ENCODE results near the gene GALNT6. TPM values are rescaled to one million over a fixed set of nuclear protein-coding genes. Genes with fewer than 3 reads are reported as not detected.
A peak's percentile ranks its signal among the peaks of the same experiment; 100 is the strongest.

Gene GALNT6
- total and polyA plus RNA-seq, 9 of the 15 experiments (the other 6 are each of a cell fraction or from before 2014, with no cell fraction given): 1.5 to 8.6 (median 5.1) TPM

GRCh38 chr12:51388069-51388799 is 3.0 kb downstream of the GALNT6 start (continued):
- TF ChIP-seq ZNF347 (CRISPR knock-in tag; IDR thresholded peaks at IDR 0.05; ENCODE audit: low read depth) (no peak), HCFC1 (IDR thresholded peaks at IDR 0.05; ENCODE audit: low read depth, low read length) (no peak), ZBTB7A (IDR thresholded peaks at IDR 0.05; ENCODE audit: borderline replicate concordance, control insufficient read depth, low read depth, low read length) (no peak), MLLT1 (IDR thresholded peaks at IDR 0.05) (no peak), FOXA3 (CRISPR knock-in tag; conservative IDR thresholded peaks at IDR 0.05 in 1 of 2, IDR thresholded peaks at IDR 0.05 in 1 of 2) (no peak), ELF1 (tag; IDR thresholded peaks at IDR 0.05) (no peak), SMAD2 (IDR thresholded peaks at IDR 0.05; ENCODE audit: low read depth, low read length) (no peak), C11orf30 (IDR thresholded peaks at IDR 0.05; ENCODE audit: low read depth) (peak; percentile 85), MAX (CRISPR knock-in tag; IDR thresholded peaks at IDR 0.05) (no peak), NR1H2 (CRISPR knock-in tag; IDR thresholded peaks at IDR 0.05) (no peak), CBFA2T2 (conservative IDR thresholded peaks at IDR 0.05) (peak; percentile 67), ZBTB49 (CRISPR knock-in tag; IDR thresholded peaks at IDR 0.05; ENCODE audit: borderline replicate concordance) (no peak), RFX1 (IDR thresholded peaks at IDR 0.05) (no peak), SIX5 (IDR thresholded peaks at IDR 0.05; ENCODE audit: borderline replicate concordance in 1 of 2, insufficient read depth in 1 of 2, low read depth in 1 of 2, low read length in 2 of 2) (no peak), CCNT2 (IDR thresholded peaks at IDR 0.05; ENCODE audit: borderline replicate concordance, extremely low read depth, insufficient read length, low read depth, low read length) (no peak), SMARCC2 (IDR thresholded peaks at IDR 0.05; ENCODE audit: low read depth) (peak; percentile 64; the same call in 1 of the 2 replicates), ETV1 (tag; conservative IDR thresholded peaks at IDR 0.05; ENCODE audit: low read depth) (0 out of 2 replicates have a peak, but pooled peaks have one; percentile 9), JUND (IDR thresholded peaks at IDR 0.05; ENCODE audit: borderline replicate concordance, low read depth, low read length) (peak; percentile 42; the same call in 1 of the 2 replicates), JUND (tag; IDR thresholded peaks at IDR 0.05; ENCODE audit: borderline replicate concordance, low read depth, low read length) (no peak; the same call in 2 of the 3 replicates), SMC3 (conservative IDR thresholded peaks at IDR 0.05; ENCODE audit: insufficient read depth, low read depth, low read length) (no peak), HIVEP1 (CRISPR knock-in tag; IDR thresholded peaks at IDR 0.05) (no peak), CBFA2T3 (IDR thresholded peaks at IDR 0.05) (peak; percentile 82), ZBTB12 (CRISPR knock-in tag; IDR thresholded peaks at IDR 0.05) (no peak)
